GM23338 (cell line): ENCODE data around the gene PITRM1. TPM values are rescaled to one million over a fixed set of nuclear protein-coding genes. Genes with fewer than 3 reads are reported as not detected.
A peak's percentile ranks its signal among the peaks of the same experiment; 100 is the strongest.

Experiments
- ATAC-seq: fragments of 200-7000 bp; cut with Tn5 transposase; 3 replicates; pipeline ENCODE4 v1.9.1; 2020
- DNase-seq: peaks from one replicate; pipeline ENCODE4 v3.0.0-alpha.2; 2015; ENCODE audit warnings: low spot score
- H2AFZ ChIP-seq: fragments of 200-600 bp; sonication (generic); 2 replicates; pipeline ENCODE4 v1.8.0; 2016; ENCODE audit warnings: antibody characterized with exemption, mild to moderate bottlenecking, moderate library complexity
- H3F3A ChIP-seq: fragments of 200-600 bp; sonication (generic); replicated peaks from 2 replicates; pipeline ENCODE4 v1.8.0; 2017; ENCODE audit warnings: antibody characterized with exemption, mixed run types, low read depth
- H3K27ac ChIP-seq: fragments of 200-600 bp; sonication (generic); 2 replicates; pipeline ENCODE4 v1.6.1; 2016; ENCODE audit warnings: low read depth
- H3K27me3 ChIP-seq: fragments of 200-600 bp; sonication (generic); 2 replicates; pipeline ENCODE4 v1.8.0; 2016; ENCODE audit warnings: mild to moderate bottlenecking, mixed run types, moderate library complexity; ENCODE audit not compliant: insufficient read depth
- H3K36me3 ChIP-seq: fragments of 200-600 bp; sonication (generic); 2 replicates; pipeline ENCODE4 v1.8.0; 2016; ENCODE audit warnings: mild to moderate bottlenecking; ENCODE audit not compliant: insufficient read depth
- H3K4me1 ChIP-seq: fragments of 200-600 bp; sonication (generic); 2 replicates; pipeline ENCODE4 v1.8.0; 2016; ENCODE audit warnings: mild to moderate bottlenecking, moderate library complexity; ENCODE audit not compliant: insufficient read depth
- H3K4me2 ChIP-seq: fragments of 200-600 bp; sonication (generic); 2 replicates; pipeline ENCODE4 v1.7.1; 2017; ENCODE audit warnings: mixed run types
- H3K4me3 ChIP-seq: fragments of 200-600 bp; sonication (generic); 2 replicates; pipeline ENCODE4 v1.6.1; 2016; ENCODE audit warnings: mixed run types
- H3K79me2 ChIP-seq: fragments of 200-600 bp; sonication (generic); replicated peaks from 2 replicates; pipeline ENCODE4 v1.8.0; 2017; ENCODE audit warnings: mild to moderate bottlenecking; ENCODE audit not compliant: insufficient read depth
- H3K9me2 ChIP-seq: fragments of 200-600 bp; sonication (generic); 2 replicates; pipeline ENCODE4 v1.8.0; 2017; ENCODE audit not compliant: insufficient read depth
- H4K20me1 ChIP-seq: fragments of 200-600 bp; sonication (generic); replicated peaks from 2 replicates; pipeline ENCODE4 v1.8.0; 2017; ENCODE audit warnings: mild to moderate bottlenecking; ENCODE audit not compliant: insufficient read depth
- H3K27ac Mint-ChIP-seq: 2 replicates; pipeline ENCODE4 v1.8.0; 2020; ENCODE audit warnings: inconsistent platforms, mild to moderate bottlenecking, moderate library complexity, mixed read lengths
- H3K27me3 Mint-ChIP-seq: 3 replicates; pipeline ENCODE4 v1.8.0; 2022; ENCODE audit warnings: low read depth, mild to moderate bottlenecking, moderate library complexity, mixed read lengths, inconsistent platforms; ENCODE audit not compliant: insufficient read depth, poor library complexity
- H3K36me3 Mint-ChIP-seq: 3 replicates; pipeline ENCODE4 v1.8.0; 2021; ENCODE audit warnings: low read depth, mild to moderate bottlenecking, inconsistent platforms, moderate library complexity, mixed read lengths
- H3K4me1 Mint-ChIP-seq: 3 replicates; pipeline ENCODE4 v1.8.0; 2020; ENCODE audit warnings: mild to moderate bottlenecking, inconsistent platforms, mixed read lengths
- H3K4me3 Mint-ChIP-seq: 3 replicates; pipeline ENCODE4 v1.8.0; 2021; ENCODE audit warnings: moderate library complexity, mild to moderate bottlenecking, inconsistent platforms, mixed read lengths
- H3K9me3 Mint-ChIP-seq: 3 replicates; pipeline ENCODE4 v1.8.0; 2020; ENCODE audit warnings: moderate library complexity, mild to moderate bottlenecking, inconsistent platforms, mixed read lengths
- CTCF ChIP-seq, 2 experiments: fragments of 200-600 bp in 1 of 2; sonication (generic) in 1 of 2; conservative IDR thresholded peaks; 2 replicates each; pipeline versions ENCODE4 v1.5.1 to v1.6.1; 2016 to 2017; ENCODE audit warnings: antibody characterized with exemption in 2 of 2, low read depth in 2 of 2, mild to moderate bottlenecking in 2 of 2, moderate library complexity in 1 of 2
- ETS1 ChIP-seq: IDR thresholded peaks from 2 replicates; pipeline ENCODE4 v1.6.1; 2016; ENCODE audit warnings: antibody characterized with exemption
- EZH2phosphoT487 ChIP-seq: fragments of 200-600 bp; sonication (generic); IDR thresholded peaks from one replicate; pipeline ENCODE4 v1.8.1; 2018; ENCODE audit warnings: antibody characterized with exemption; ENCODE audit not compliant: unreplicated experiment
- REST ChIP-seq: IDR thresholded peaks from one replicate; pipeline ENCODE4 v1.6.1; 2018; ENCODE audit warnings: antibody characterized with exemption; ENCODE audit not compliant: unreplicated experiment
- STAT1 ChIP-seq: IDR thresholded peaks from one replicate; pipeline ENCODE4 v1.6.1; 2016; ENCODE audit warnings: antibody characterized with exemption; ENCODE audit not compliant: unreplicated experiment
- ZNF331 ChIP-seq: fragments of 250-450 bp; sonication (Bioruptor Pico); IDR thresholded peaks from 2 replicates; pipeline ENCODE4 v1.5.0; 2020; ENCODE audit warnings: low read depth, mild to moderate bottlenecking, moderate library complexity
- ZNF462 ChIP-seq: fragments of 250-450 bp; sonication (Bioruptor Pico); IDR thresholded peaks from 2 replicates; pipeline ENCODE4 v1.5.0; 2020; ENCODE audit warnings: mild to moderate bottlenecking, moderate library complexity
- polyA plus RNA-seq: library from polyadenylated mRNA; unstranded; fragments of >200 nt; fragmentation: Nextera tagmentation; extraction: Ambion mirVana; gene quantifications from 2 replicates; pipeline ENCODE4 v1.2.1, GENCODE V29; 2016
- total RNA-seq: library from RNA; depleted of rRNA; stranded (reverse); fragments of >200 nt; shearing (Covaris generic); gene quantifications from 2 replicates; pipeline ENCODE4 v1.2.3, GENCODE V29; 2014

The PITRM1 gene
- total and polyA plus RNA-seq, 2 experiments from 2014 or later, result 29.0 to 33.0 TPM

GRCh38 chr10:3094609-3095036, 78.0 kb downstream of the PITRM1 start:
- Histone ChIP-seq H3K9me2 (no peaks in the 10 kb centered on the region), H3K79me2 (peaks cover 95% of the 10 kb centered on the region), H3K27ac (peak overlapping the region; percentile 72; the same call in 1 of the 2 replicates), H4K20me1 (peaks cover 13% of the 10 kb centered on the region), H3K4me1 (peaks cover 19% of the 10 kb centered on the region; the same call in 1 of the 2 replicates), H3K4me3 (no peak overlapping the region), H3F3A (no peaks in the 10 kb centered on the region), H3K4me2 (no peak overlapping the region), H3K36me3 (peaks cover 12% of the 10 kb centered on the region; the same call in 1 of the 2 replicates), H2AFZ (no peak overlapping the region), H3K27me3 (no peaks in the 10 kb centered on the region)
- peaks cover 40% of the 10 kb centered on the region for H3K4me1 Mint-ChIP-seq
- no peak overlapping the region for H3K4me3 Mint-ChIP-seq
- peak overlapping the region; percentile 89; the same call in 1 of the 2 replicates for H3K27ac Mint-ChIP-seq
- no peak for ATAC-seq
- peaks cover 37% of the 10 kb centered on the region for H3K36me3 Mint-ChIP-seq
- H3K27me3 Mint-ChIP-seq, result peaks cover 6% of the 10 kb centered on the region
- DNase-seq, result peak; percentile 6
- TF ChIP-seq EZH2phosphoT487 (no peak), CTCF (conservative IDR thresholded peaks at IDR 0.05; ENCODE audit: low read depth in 2 of 2) (no peak), STAT1 (no peak), ZNF331 (CRISPR knock-in tag) (no peak), ETS1 (no peak), ZNF462 (CRISPR knock-in tag) (no peak), REST (no peak)
- no peaks in the 10 kb centered on the region; the same call in 2 of the 3 replicates for H3K9me3 Mint-ChIP-seq
